Upper lobe of right lung (tissue), 1 donor: ENCODE data around the gene RANBP2. TPM values are rescaled to one million over a fixed set of nuclear protein-coding genes. Genes with fewer than 3 reads are reported as not detected.
A peak's percentile ranks its signal among the peaks of the same experiment; 100 is the strongest.
"Not testable (repeated sequence)": the region's sequence is repeated elsewhere in the genome, so short reads cannot be mapped to it uniquely, and the experiment has no call there.

Experiments
- ATAC-seq: fragments of 200-7000 bp; cut with Tn5 transposase; one replicate; pipeline ENCODE4 v1.9.1; 2020; ENCODE audit warnings: mild to moderate bottlenecking, moderate library complexity
- DNase-seq: peaks from one replicate; pipeline ENCODE4 v3.0.0-alpha.2; 2020
- H3K27ac ChIP-seq: fragments of 200-600 bp; one replicate; pipeline ENCODE4 v1.8.0; 2022
- H3K27me3 ChIP-seq: fragments of 200-600 bp; one replicate; pipeline ENCODE4 v1.8.0; 2022; ENCODE audit warnings: mild to moderate bottlenecking
- H3K36me3 ChIP-seq: fragments of 200-600 bp; one replicate; pipeline ENCODE4 v1.8.0; 2022
- H3K4me1 ChIP-seq: fragments of 200-600 bp; one replicate; pipeline ENCODE4 v1.8.0; 2022
- H3K4me3 ChIP-seq: fragments of 200-600 bp; one replicate; pipeline ENCODE4 v1.8.0; 2022; ENCODE audit warnings: mild to moderate bottlenecking
- H3K9me3 ChIP-seq: fragments of 200-600 bp; one replicate; pipeline ENCODE4 v1.8.0; 2022
- CTCF ChIP-seq: fragments of 200-600 bp; IDR thresholded peaks from one replicate; pipeline ENCODE4 v1.8.0; 2022; ENCODE audit warnings: antibody characterized with exemption
- intact Hi-C: fragments of 100-400 bp; cut with DNase I; formaldehyde crosslinking; loops from one replicate; pipeline ENCODE4 v1.11.0; 2022
- total RNA-seq: library from RNA; stranded (reverse); fragmentation: NEBNext Ultra II Directional; extraction: Animal tissue kit (Norgen Biotek cat#: 25700); gene quantifications from one replicate; pipeline ENCODE4 v1.2.1, GENCODE V29; 2021
- donor health status: DM: no; HTN: yes; CAD: no; lungs with severe emphysema.

The RANBP2 gene
- total RNA-seq, 1 donor from 2014 or later: 77.0 TPM

GRCh38 chr2:108766671-108767070 lies 47.4 kb downstream of the RANBP2 start:
- ATAC-seq: not testable (repeated sequence)

GRCh38 chr2:108767859-108768258 lies 48.6 kb downstream of the RANBP2 start:
- DNase-seq, ATAC-seq, H3K27ac ChIP-seq, H3K27me3 ChIP-seq, H3K4me1 ChIP-seq, intact Hi-C loops, H3K9me3 ChIP-seq, H3K4me3 ChIP-seq: not testable (repeated sequence)
- H3K36me3 ChIP-seq: peaks cover 61% of the 10 kb centered on the region

More at GRCh38 chr2:108766671-108767070, 47.4 kb downstream of the RANBP2 start:
- peaks cover 52% of the 10 kb centered on the region for H3K36me3 ChIP-seq
- DNase-seq, H3K4me3 ChIP-seq, H3K27ac ChIP-seq, intact Hi-C loops, H3K9me3 ChIP-seq, H3K4me1 ChIP-seq, H3K27me3 ChIP-seq: not testable (repeated sequence)

GRCh38 chr2:108776475-108776874 lies 57.2 kb downstream of the RANBP2 start:
- Histone ChIP-seq H3K9me3 (no peaks in the 10 kb centered on the region), H3K4me1 (no peaks in the 10 kb centered on the region), H3K4me3 (no peak overlapping the region), H3K27ac (no peak overlapping the region), H3K27me3 (no peaks in the 10 kb centered on the region), H3K36me3 (peaks cover 93% of the 10 kb centered on the region)
- TF ChIP-seq CTCF: no peak
- DNase-seq (no peak), ATAC-seq (no peak)
- intact Hi-C loops: no loop called here

- Histone ChIP-seq H3K4me1 (no peaks in the 10 kb centered on the region), H3K27me3 (no peaks in the 10 kb centered on the region), H3K36me3 (peaks cover 93% of the 10 kb centered on the region), H3K27ac (no peak overlapping the region), H3K9me3 (no peaks in the 10 kb centered on the region), H3K4me3 (no peak overlapping the region)
- DNase-seq (no peak), ATAC-seq (no peak)
- intact Hi-C loops: no loop called here
- no peak for TF ChIP-seq CTCF
Measured at GRCh38 chr2:108778857-108779256, 59.6 kb downstream of the RANBP2 start.

- Histone ChIP-seq H3K27me3 (no peaks in the 10 kb centered on the region), H3K4me1 (peaks cover 3% of the 10 kb centered on the region), H3K4me3 (peak overlapping the region; percentile 65), H3K27ac (peak overlapping the region; percentile 58), H3K36me3 (peaks cover 36% of the 10 kb centered on the region), H3K9me3 (no peaks in the 10 kb centered on the region)
- no peak for ATAC-seq
- TF ChIP-seq CTCF: no peak
- intact Hi-C loops: no loop called here
- no peak for DNase-seq
Measured at GRCh38 chr2:108786008-108786353, 66.7 kb downstream of the RANBP2 start.

GRCh38 chr2:108786354-108787215 lies 67.3 kb downstream of the RANBP2 start, which contains the start of gene CCDC138:
CCDC138 (plus strand) TSS chr2:108786771; CDS start chr2:108786823, 52 bp downstream.
- peaks cover 3% of the 10 kb centered on the region for H3K4me1 ChIP-seq
- H3K4me3 ChIP-seq: peak within 1 kb of the TSS; percentile 65
- H3K27ac ChIP-seq: peak within 1 kb of the TSS; percentile 58
- H3K36me3 ChIP-seq: peaks cover 30% of the 10 kb centered on the region
- intact Hi-C loops: no loop called here
- no peak for TF ChIP-seq CTCF
- DNase-seq (peak; percentile 95), ATAC-seq (peak; percentile 100)
- H3K9me3 ChIP-seq: no peaks in the 10 kb centered on the region
- H3K27me3 ChIP-seq: no peaks in the 10 kb centered on the region
